Ascending aorta (tissue), 2 donors: ENCODE data around the gene CCL15. TPM values are rescaled to one million over a fixed set of nuclear protein-coding genes. Genes with fewer than 3 reads are reported as not detected.

ENCODE experiments used
- DNase-seq, 2 donors: peaks; one replicate each; pipeline ENCODE4 v3.0.0-alpha.2; 2019; ENCODE audit warnings: low spot score in 2 of 2
- H3K27ac ChIP-seq, 2 donors: fragments of 200-600 bp; sonication (generic); one replicate each; pipeline ENCODE4 v1.5.1; 2016 to 2017; ENCODE audit warnings: mild to moderate bottlenecking in 1 of 2
- H3K27me3 ChIP-seq: fragments of 200-600 bp; sonication (generic); one replicate; pipeline ENCODE4 v1.5.1; 2017
- H3K36me3 ChIP-seq, 2 donors: fragments of 200-600 bp; sonication (generic); one replicate each; pipeline ENCODE4 v1.5.1; 2016
- H3K4me1 ChIP-seq, 2 donors: fragments of 200-600 bp; sonication (generic); one replicate each; pipeline ENCODE4 v1.5.1; 2016 to 2017; ENCODE audit warnings: mild to moderate bottlenecking in 1 of 2
- H3K4me3 ChIP-seq, 2 donors: fragments of 200-600 bp; sonication (generic); one replicate each; pipeline ENCODE4 v1.5.1; 2016 to 2017; ENCODE audit warnings: mild to moderate bottlenecking in 1 of 2
- H3K9me3 ChIP-seq, 2 donors: fragments of 200-600 bp; sonication (generic); one replicate each; pipeline ENCODE4 v1.5.1; 2016
- intact Hi-C: fragments of 100-400 bp; cut with DNase I; formaldehyde crosslinking; loops from one replicate; pipeline ENCODE4 v1.15.1; 2023
- total RNA-seq: library from RNA; depleted of rRNA; stranded (reverse); fragments of >200 nt; gene quantifications from one replicate; pipeline ENCODE4 v1.1.0, GENCODE V29; 2016
- TF ChIP-seq, protein P1 (sequence below), 3 experiments: fragments of 200-600 bp in 2 of 3; fragments of 450-650 bp in 1 of 3; sonication (generic) in 2 of 3; IDR thresholded peaks; one replicate each; pipeline ENCODE4 v1.5.1; 2016 to 2019; ENCODE audit warnings: antibody characterized with exemption in 3 of 3, mild to moderate bottlenecking in 1 of 3, moderate library complexity in 1 of 3

CCL15 gene
- total RNA-seq, 1 donor from 2014 or later = not detected

DNA sequence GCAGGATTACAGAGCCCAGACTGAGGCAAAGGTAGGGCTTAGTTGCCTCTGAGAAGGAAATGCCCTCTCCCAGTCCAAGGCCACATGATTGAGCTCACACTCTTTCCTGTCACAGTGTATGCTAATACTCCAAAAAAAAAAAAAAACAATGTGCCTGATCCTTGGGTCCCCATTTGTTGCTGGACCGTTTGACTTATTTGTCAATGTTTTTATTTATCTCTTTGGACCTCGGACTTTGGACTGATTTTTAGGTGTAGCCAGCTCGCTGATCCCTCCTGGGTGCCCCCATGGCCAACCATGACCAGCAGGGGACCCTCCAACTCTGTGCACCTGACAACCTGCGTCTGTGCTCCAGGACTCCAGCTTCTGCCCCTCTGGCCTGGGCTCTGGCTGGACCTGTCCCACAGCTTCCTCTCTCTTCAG, 19.4 kb downstream of the CCL15 start:
- H3K27ac ChIP-seq = no peak overlapping the region

DNA sequence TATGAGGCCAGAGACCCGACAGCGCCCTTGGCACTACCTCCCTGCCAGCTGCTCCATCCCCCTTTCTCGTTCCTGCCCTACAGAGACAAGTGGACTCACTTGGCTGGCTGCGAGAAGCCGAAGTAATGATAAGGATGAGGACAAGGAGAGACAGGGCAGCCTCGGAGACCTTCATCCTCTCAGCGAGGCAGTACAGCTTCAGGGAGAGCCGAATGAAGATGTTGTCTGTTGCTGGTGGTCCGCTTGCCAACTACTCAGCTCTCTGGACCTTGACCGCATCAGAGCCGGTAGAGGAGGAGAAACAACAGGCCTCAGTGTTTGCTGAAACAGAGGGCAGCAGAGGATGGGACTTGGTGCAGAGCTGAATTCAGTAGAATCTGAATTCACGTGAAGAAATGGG, 20.1 kb downstream of the CCL15 start, which contains the start of gene CCL16:
Gene CCL16 (minus strand): TSS at position 252 of the 400 bp plus-strand sequence. CDS start 77 bp downstream, at position 175.
- Histone ChIP-seq H3K27ac (no peak within 1 kb of the TSS), H3K27me3 (no peaks in the 10 kb centered on the region), H3K36me3 (no peaks in the 10 kb centered on the region), H3K9me3 (no peaks in the 10 kb centered on the region), H3K4me1 (no peaks in the 10 kb centered on the region), H3K4me3 (no peak within 1 kb of the TSS)
- intact Hi-C loops = no loop called here
- DNase-seq = no peak
- TF ChIP-seq, protein P1, sequence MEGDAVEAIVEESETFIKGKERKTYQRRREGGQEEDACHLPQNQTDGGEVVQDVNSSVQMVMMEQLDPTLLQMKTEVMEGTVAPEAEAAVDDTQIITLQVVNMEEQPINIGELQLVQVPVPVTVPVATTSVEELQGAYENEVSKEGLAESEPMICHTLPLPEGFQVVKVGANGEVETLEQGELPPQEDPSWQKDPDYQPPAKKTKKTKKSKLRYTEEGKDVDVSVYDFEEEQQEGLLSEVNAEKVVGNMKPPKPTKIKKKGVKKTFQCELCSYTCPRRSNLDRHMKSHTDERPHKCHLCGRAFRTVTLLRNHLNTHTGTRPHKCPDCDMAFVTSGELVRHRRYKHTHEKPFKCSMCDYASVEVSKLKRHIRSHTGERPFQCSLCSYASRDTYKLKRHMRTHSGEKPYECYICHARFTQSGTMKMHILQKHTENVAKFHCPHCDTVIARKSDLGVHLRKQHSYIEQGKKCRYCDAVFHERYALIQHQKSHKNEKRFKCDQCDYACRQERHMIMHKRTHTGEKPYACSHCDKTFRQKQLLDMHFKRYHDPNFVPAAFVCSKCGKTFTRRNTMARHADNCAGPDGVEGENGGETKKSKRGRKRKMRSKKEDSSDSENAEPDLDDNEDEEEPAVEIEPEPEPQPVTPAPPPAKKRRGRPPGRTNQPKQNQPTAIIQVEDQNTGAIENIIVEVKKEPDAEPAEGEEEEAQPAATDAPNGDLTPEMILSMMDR (IDR thresholded peaks at IDR 0.05) = no peak

More for the DNA sequence above, 19.4 kb downstream of the CCL15 start:
- no peaks in the 10 kb centered on the region for H3K36me3 ChIP-seq
- H3K27me3 ChIP-seq = no peaks in the 10 kb centered on the region
- intact Hi-C loops = no loop called here
- no peaks in the 10 kb centered on the region for H3K4me1 ChIP-seq
- H3K4me3 ChIP-seq = no peak overlapping the region
- no peak for DNase-seq
- TF ChIP-seq, protein P1 (IDR thresholded peaks at IDR 0.05) = no peak
- H3K9me3 ChIP-seq = no peaks in the 10 kb centered on the region

DNA sequence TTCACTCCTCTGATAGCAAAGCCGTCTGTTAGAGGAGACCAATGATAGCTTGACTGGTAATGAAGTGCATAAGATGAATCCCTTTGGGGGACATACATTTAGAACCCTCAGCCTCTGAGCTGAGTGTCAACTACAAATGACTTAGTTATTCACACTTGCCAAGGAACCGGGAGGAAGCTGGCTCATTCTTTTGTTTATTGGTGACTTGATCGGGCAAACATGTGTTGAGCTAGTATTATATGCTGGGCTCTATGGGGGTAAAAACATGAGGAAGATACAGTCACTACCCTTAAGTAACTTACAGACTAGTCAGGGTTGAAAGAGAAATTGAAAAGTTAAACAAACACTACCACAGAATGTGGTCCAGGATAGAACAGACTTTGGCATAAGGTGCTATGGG, 23.0 kb downstream of the CCL15 start:
- intact Hi-C loops = loop anchor here (10.0 kb wide), 1 partner anchor 166 kb away; no protein-coding TSS in a partner anchor
- H3K9me3 ChIP-seq = no peaks in the 10 kb centered on the region
- no peak overlapping the region for H3K4me3 ChIP-seq
- H3K27me3 ChIP-seq = no peaks in the 10 kb centered on the region
- DNase-seq = no peak
- no peaks in the 10 kb centered on the region for H3K36me3 ChIP-seq
- TF ChIP-seq, protein P1 (IDR thresholded peaks at IDR 0.05) = no peak
- H3K4me1 ChIP-seq = no peaks in the 10 kb centered on the region
- no peak overlapping the region for H3K27ac ChIP-seq

DNA sequence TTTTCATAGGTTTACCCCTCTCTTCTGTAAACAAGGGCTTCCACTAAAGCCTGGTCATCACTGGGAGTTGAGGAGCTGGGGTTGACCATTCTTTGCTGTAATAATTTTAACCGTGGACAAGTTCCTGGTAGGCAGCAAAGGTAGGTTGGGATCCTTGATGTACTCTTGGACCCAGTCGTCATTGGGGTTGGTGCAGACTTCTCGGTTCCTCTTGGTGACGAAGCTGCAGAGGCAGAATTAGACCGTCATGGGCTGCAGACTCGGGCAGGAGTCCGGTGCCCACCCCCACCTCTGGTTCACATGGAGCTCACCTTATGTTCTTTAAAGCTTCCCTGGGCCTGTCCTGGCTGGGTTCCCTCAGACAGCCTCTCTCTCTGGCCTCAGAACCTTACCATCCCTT, 23.8 kb downstream of the CCL15 start:
- intact Hi-C loops = loop anchor here (10.0 kb wide), 1 partner anchor 167 kb away; no protein-coding TSS in a partner anchor
- H3K27ac ChIP-seq = no peak overlapping the region
- no peak for DNase-seq

DNA sequence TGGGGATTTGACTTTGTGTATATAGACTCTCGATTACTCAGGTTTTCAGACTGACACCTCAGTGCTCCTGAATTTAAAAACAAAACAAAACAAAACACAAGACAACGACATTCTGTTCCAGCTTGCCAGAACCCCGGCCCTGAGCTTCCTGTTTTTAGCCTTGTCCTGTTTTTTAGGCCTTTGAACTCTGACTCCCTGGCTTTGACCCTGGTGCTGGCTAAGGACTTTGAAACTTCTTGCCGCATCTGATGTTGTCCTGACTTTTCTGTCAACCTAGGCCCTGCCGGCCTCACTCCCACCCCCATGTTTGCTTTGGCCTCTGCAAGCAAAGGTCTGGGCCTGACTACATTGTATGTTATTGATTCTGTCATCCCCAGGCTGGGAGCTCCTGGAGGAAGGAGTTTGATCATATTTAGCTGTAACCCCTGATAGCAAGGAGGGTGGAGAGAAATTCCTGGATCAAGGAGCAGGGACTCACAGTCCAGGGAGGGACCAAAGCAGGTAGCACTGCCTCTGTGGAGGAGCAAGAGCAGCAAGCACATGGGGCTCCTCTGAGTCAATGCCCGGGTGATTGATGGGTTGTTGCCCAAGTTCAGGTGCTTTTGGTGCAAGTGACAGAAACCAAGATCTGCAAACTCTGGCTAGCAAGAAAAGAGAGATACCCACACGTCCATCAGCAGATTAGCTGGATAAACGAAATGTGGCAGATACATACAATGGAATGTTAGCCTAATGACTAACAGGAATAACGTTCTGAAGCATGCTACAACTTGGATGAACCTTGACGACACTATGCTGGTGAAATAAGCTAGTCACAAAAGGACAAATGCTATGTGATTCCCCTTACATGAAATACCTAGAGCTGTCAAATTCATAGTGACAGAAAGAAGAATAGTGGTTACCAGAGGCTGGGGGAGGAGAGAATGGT, 27.8 kb downstream of the CCL15 start:
- TF ChIP-seq, protein P1 (IDR thresholded peaks at IDR 0.05) = no peak
- DNase-seq = no peak
- intact Hi-C loops = loop anchor here (10.0 kb wide), 1 partner anchor 171 kb away; no protein-coding TSS in a partner anchor
- no peaks in the 10 kb centered on the region for H3K4me1 ChIP-seq
- H3K36me3 ChIP-seq = no peaks in the 10 kb centered on the region
- no peaks in the 10 kb centered on the region for H3K9me3 ChIP-seq
- H3K4me3 ChIP-seq = no peak overlapping the region
- H3K27ac ChIP-seq = no peak overlapping the region
- no peaks in the 10 kb centered on the region for H3K27me3 ChIP-seq

More for the DNA sequence above, 23.8 kb downstream of the CCL15 start:
- Histone ChIP-seq H3K9me3 (no peaks in the 10 kb centered on the region), H3K4me3 (no peak overlapping the region), H3K27me3 (no peaks in the 10 kb centered on the region), H3K36me3 (no peaks in the 10 kb centered on the region), H3K4me1 (no peaks in the 10 kb centered on the region)
- TF ChIP-seq, protein P1 (IDR thresholded peaks at IDR 0.05) = no peak
